ENCODE measurements around the gene SORL1. TPM values are rescaled to one million over a fixed set of nuclear protein-coding genes. Genes with fewer than 3 reads are reported as not detected.

SORL1 gene
- total RNA-seq, 1 experiment from 2014 or later, result 68.3 TPM

- H3K56ac ChIP-seq (ENCODE audit: insufficient read length, low read depth, low read length), result no peak overlapping the region
- no peak overlapping the region for H2BK20ac ChIP-seq (ENCODE audit: low read depth, low read length, poor library complexity, severe bottlenecking)
- no peak overlapping the region for H3K4me2 ChIP-seq (ENCODE audit: insufficient read depth, insufficient read length, low read length)
- no peak overlapping the region for H4K91ac ChIP-seq (ENCODE audit: insufficient read length, low read depth, low read length)
- Mint-ChIP-seq H3K27me3 (ENCODE audit: low read depth) (no peaks in the 10 kb centered on the region), H3K4me1 (peaks cover 13 to 18% of the 10 kb centered on the region in 2 experiments), H3K36me3 (ENCODE audit: insufficient read depth in 1 of 3, low read depth in 3 of 3) (peaks cover 30 to 64% (median 58%) of the 10 kb centered on the region in 3 experiments; a peak in 6 of 7 replicates), H3K4me3 (no peak overlapping the region), H3K9me3 (no peaks in the 10 kb centered on the region), H3K27ac (peak overlapping the region in 1 of 3 experiments; percentile 54; a peak in 1 of 7 replicates)
- no peak overlapping the region for H2BK15ac ChIP-seq (ENCODE audit: low read depth, low read length)
- no peak overlapping the region for H3K4ac ChIP-seq (ENCODE audit: low read depth, low read length)
- no peak overlapping the region for H2AFZ ChIP-seq (ENCODE audit: low read length)
- H3K18ac ChIP-seq (ENCODE audit: insufficient read length, low read depth, low read length), result no peak overlapping the region
- WGBS (ENCODE audit: extremely low coverage, insufficient read length, low lambda C conversion rate), result no CpG with 5 or more reads among the region's 2 CpGs
- no peaks in the 10 kb centered on the region for H3K79me1 ChIP-seq (ENCODE audit: insufficient read depth, low read depth, low read length, poor library complexity, severe bottlenecking)
- no peak overlapping the region for H3T11ph ChIP-seq (ENCODE audit: low read length)
- no peak overlapping the region for H3K23ac ChIP-seq (ENCODE audit: insufficient read length, low read depth, low read length)
- no peaks in the 10 kb centered on the region for H3K9me3 ChIP-seq (ENCODE audit: control insufficient read depth, low read depth, low read length)
- no peaks in the 10 kb centered on the region for H3K27me3 ChIP-seq (ENCODE audit: insufficient read depth, low read length)
- no peak for TF ChIP-seq CTCF (conservative IDR thresholded peaks at IDR 0.05)
- no peak overlapping the region for H4K5ac ChIP-seq (ENCODE audit: insufficient read length, low read depth, low read length)
- H3K4me1 ChIP-seq (ENCODE audit: insufficient read depth, low read length), result peaks cover 8% of the 10 kb centered on the region; the same call in 1 of the 2 replicates
- no peak overlapping the region for H4K8ac ChIP-seq (replicated peaks; ENCODE audit: insufficient read length, low read depth, low read length)
- H3K23me2 ChIP-seq (ENCODE audit: insufficient read length, low read depth, low read length, poor library complexity, severe bottlenecking), result no peaks in the 10 kb centered on the region
- no peak overlapping the region for H2BK5ac ChIP-seq (ENCODE audit: insufficient read length, low read length)
- no peak overlapping the region for H2BK12ac ChIP-seq (ENCODE audit: insufficient read length, low read depth, low read length)
- no peak for DNase-seq
- no peak overlapping the region for H3K27ac ChIP-seq (ENCODE audit: insufficient read length, low read depth, low read length)
- H3K9ac ChIP-seq (ENCODE audit: extremely low read depth, insufficient read length, low read length), result no peak overlapping the region
- no peak overlapping the region for H3K14ac ChIP-seq (ENCODE audit: insufficient read depth, low read length)
- no peak overlapping the region for H2AK5ac ChIP-seq (ENCODE audit: insufficient read length, low read length)
- H4K20me1 ChIP-seq (ENCODE audit: control insufficient read depth, insufficient read depth, insufficient read length), result no peaks in the 10 kb centered on the region
- no peaks in the 10 kb centered on the region for H3K79me2 ChIP-seq (ENCODE audit: insufficient read depth, low read length)
- no peak overlapping the region for H2BK120ac ChIP-seq (ENCODE audit: low read depth, low read length, poor library complexity, severe bottlenecking)
Observed at GRCh38 chr11:121489823-121490222, 37.7 kb downstream of the SORL1 start.

All from H9 (cell line).